GM10248 (cell line): Measurements from ENCODE around the gene USP17L17.
"Not testable (repeated sequence)": the region's sequence is repeated elsewhere in the genome, so short reads cannot be mapped to it uniquely, and the experiment has no call there.

ENCODE experiments used
- CTCF ChIA-PET: fragments of 300-600 bp; sonication (Branson Sonifier 250); formaldehyde crosslinking; extraction: SDS; loops from one replicate; lab custom pipeline; 2021; ENCODE audit warnings: antibody characterized with exemption; lab: Yijun Ruan, JAX
- POLR2A ChIA-PET: fragments of 350-650 bp; sonication (Branson Sonifier 250); formaldehyde crosslinking; extraction: SDS; loops from one replicate; lab custom pipeline; 2020; ENCODE audit warnings: antibody characterized with exemption; lab: Yijun Ruan, JAX
- DNase-seq: peaks from one replicate; pipeline ENCODE4 v3.0.0; 2012; ENCODE audit errors: extremely low spot score

The USP17L17 gene

GRCh38 chr4:9243579-9243978, at the start of gene USP17L17:
USP17L17 (plus strand) TSS chr4:9243879; CDS start chr4:9243879, 0 bp downstream.
- DNase-seq, POLR2A ChIA-PET, CTCF ChIA-PET: not testable (repeated sequence)

DNA sequence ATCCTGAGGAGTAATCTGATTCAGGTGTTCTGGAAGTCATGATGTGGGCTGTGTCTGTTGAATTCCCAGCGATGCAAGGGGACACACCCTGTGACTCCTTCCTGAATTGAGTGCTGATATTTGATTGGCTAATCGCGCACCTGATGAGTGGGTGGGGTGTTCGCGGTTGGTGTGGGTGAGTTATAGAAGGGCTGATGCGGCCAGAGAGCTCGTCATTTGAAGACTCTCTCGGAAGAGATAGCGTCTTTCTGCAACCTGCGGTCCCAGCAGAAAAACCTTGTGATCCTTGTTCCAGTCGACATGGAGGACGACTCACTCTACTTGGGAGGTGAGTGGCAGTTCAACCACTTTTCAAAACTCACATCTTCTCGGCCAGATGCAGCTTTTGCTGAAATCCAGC, 33.3 kb upstream of the USP17L17 start, which contains the start of gene USP17L10:
Gene USP17L10, plus strand, starts transcription at position 301 of the 400 bp plus-strand sequence. Its CDS starts 0 bp downstream, at position 301.
- POLR2A ChIA-PET, CTCF ChIA-PET, DNase-seq: not testable (repeated sequence)

DNA sequence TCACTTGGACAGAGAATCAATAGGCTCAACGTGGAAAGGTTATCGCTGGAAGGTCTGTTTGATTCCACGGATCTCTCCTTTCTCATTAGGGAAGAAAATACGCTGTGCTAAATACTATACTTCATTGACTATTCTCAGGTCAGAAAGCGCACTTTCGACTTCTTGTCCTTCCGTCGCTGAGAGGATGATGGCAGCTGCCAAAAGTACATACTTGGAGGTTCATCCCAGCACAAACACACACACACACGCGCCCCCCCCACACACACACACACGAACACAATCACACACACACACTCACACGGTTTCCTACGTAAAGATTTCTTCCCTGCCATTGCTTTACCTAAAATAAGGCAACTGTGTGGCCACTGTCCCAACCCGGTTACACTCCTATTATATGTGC, 29.0 kb upstream of the USP17L17 start:
- CTCF ChIA-PET, DNase-seq, POLR2A ChIA-PET: not testable (repeated sequence)

- DNase-seq, POLR2A ChIA-PET, CTCF ChIA-PET: not testable (repeated sequence)
Measured at GRCh38 chr4:9215105-9215504, 28.6 kb upstream of the USP17L17 start, which contains the start of gene USP17L11. USP17L11 (plus strand) TSS chr4:9215405; CDS start chr4:9215405, 0 bp downstream.

DNA sequence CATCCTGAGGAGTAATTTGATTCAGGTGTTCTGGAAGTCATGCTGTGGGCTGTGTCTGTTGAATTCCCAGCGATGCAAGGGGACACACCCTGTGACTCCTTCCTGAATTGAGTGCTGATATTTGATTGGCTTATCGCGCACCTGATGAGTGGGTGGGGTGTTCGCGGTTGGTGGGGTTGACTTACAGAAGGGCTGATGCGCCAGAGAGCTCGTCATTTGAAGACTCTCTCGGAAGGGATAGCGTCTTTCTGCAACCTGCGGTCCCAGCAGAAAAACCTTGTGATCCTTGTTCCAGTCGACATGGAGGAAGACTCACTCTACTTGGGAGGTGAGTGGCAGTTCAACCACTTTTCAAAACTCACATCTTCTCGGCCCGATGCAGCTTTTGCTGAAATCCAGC, 23.8 kb upstream of the USP17L17 start, which contains the start of gene USP17L12:
Gene USP17L12, plus strand, starts transcription at position 301 of the 400 bp plus-strand sequence. Its CDS starts 0 bp downstream, at position 301.
- POLR2A ChIA-PET, CTCF ChIA-PET, DNase-seq: not testable (repeated sequence)

DNA sequence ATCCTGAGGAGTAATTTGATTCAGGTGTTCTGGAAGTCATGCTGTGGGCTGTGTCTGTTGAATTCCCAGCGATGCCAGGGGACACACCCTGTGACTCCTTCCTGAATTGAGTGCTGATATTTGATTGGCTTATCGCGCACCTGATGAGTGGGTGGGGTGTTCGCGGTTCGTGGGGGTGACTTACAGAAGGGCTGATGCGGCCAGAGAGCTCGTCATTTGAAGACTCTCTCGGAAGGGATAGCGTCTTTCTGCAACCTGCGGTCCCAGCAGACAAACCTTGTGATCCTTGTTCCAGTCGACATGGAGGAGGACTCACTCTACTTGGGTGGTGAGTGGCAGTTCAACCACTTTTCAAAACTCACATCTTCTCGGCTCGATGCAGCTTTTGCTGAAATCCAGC, 19.1 kb upstream of the USP17L17 start, which contains the start of gene USP17L13:
Gene USP17L13, plus strand, starts transcription at position 301 of the 400 bp plus-strand sequence. Its CDS starts 0 bp downstream, at position 301.
- CTCF ChIA-PET, DNase-seq, POLR2A ChIA-PET: not testable (repeated sequence)

GRCh38 chr4:9230249-9230648, 13.4 kb upstream of the USP17L17 start:
- POLR2A ChIA-PET, DNase-seq, CTCF ChIA-PET: not testable (repeated sequence)

DNA sequence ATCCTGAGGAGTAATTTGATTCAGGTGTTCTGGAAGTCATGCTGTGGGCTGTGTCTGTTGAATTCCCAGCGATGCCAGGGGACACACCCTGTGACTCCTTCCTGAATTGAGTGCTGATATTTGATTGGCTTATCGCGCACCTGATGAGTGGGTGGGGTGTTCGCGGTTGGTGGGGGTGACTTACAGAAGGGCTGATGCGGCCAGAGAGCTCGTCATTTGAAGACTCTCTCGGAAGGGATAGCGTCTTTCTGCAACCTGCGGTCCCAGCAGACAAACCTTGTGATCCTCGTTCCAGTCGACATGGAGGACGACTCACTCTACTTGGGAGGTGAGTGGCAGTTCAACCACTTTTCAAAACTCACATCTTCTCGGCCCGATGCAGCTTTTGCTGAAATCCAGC, 9.6 kb upstream of the USP17L17 start, which contains the start of gene USP17L15:
Gene USP17L15, plus strand, starts transcription at position 301 of the 400 bp plus-strand sequence. Its CDS starts 0 bp downstream, at position 301.
- DNase-seq, POLR2A ChIA-PET, CTCF ChIA-PET: not testable (repeated sequence)

- CTCF ChIA-PET, POLR2A ChIA-PET, DNase-seq: not testable (repeated sequence)
Measured at GRCh38 chr4:9238461-9238860, 5.2 kb upstream of the USP17L17 start.

GRCh38 chr4:9247953-9248680, 4.4 kb downstream of the USP17L17 start, which contains the start of gene USP17L18:
USP17L18 (plus strand) TSS chr4:9248630; CDS start chr4:9248630, 0 bp downstream.
- POLR2A ChIA-PET, DNase-seq, CTCF ChIA-PET: not testable (repeated sequence)

DNA sequence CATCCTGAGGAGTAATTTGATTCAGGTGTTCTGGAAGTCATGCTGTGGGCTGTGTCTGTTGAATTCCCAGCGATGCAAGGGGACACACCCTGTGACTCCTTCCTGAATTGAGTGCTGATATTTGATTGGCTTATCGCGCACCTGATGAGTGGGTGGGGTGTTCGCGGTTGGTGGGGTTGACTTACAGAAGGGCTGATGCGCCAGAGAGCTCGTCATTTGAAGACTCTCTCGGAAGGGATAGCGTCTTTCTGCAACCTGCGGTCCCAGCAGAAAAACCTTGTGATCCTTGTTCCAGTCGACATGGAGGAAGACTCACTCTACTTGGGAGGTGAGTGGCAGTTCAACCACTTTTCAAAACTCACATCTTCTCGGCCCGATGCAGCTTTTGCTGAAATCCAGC, 9.4 kb downstream of the USP17L17 start, which contains the start of gene USP17L19:
Gene USP17L19, plus strand, starts transcription at position 301 of the 400 bp plus-strand sequence. Its CDS starts 0 bp downstream, at position 301.
- CTCF ChIA-PET, POLR2A ChIA-PET, DNase-seq: not testable (repeated sequence)

DNA sequence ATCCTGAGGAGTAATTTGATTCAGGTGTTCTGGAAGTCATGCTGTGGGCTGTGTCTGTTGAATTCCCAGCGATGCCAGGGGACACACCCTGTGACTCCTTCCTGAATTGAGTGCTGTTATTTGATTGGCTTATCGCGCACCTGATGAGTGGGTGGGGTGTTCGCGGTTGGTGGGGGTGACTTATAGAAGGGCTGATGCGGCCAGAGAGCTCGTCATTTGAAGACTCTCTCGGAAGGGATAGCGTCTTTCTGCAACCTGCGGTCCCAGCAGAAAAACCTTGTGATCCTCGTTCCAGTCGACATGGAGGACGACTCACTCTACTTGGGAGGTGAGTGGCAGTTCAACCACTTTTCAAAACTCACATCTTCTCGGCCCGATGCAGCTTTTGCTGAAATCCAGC, 14.1 kb downstream of the USP17L17 start, which contains the start of gene USP17L20:
Gene USP17L20, plus strand, starts transcription at position 301 of the 400 bp plus-strand sequence. Its CDS starts 0 bp downstream, at position 301.
- POLR2A ChIA-PET, DNase-seq, CTCF ChIA-PET: not testable (repeated sequence)

DNA sequence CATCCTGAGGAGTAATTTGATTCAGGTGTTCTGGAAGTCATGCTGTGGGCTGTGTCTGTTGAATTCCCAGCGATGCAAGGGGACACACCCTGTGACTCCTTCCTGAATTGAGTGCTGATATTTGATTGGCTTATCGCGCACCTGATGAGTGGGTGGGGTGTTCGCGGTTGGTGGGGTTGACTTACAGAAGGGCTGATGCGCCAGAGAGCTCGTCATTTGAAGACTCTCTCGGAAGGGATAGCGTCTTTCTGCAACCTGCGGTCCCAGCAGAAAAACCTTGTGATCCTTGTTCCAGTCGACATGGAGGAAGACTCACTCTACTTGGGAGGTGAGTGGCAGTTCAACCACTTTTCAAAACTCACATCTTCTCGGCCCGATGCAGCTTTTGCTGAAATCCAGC, 18.9 kb downstream of the USP17L17 start, which contains the start of gene USP17L21:
Gene USP17L21, plus strand, starts transcription at position 301 of the 400 bp plus-strand sequence. Its CDS starts 0 bp downstream, at position 301.
- POLR2A ChIA-PET, CTCF ChIA-PET, DNase-seq: not testable (repeated sequence)

DNA sequence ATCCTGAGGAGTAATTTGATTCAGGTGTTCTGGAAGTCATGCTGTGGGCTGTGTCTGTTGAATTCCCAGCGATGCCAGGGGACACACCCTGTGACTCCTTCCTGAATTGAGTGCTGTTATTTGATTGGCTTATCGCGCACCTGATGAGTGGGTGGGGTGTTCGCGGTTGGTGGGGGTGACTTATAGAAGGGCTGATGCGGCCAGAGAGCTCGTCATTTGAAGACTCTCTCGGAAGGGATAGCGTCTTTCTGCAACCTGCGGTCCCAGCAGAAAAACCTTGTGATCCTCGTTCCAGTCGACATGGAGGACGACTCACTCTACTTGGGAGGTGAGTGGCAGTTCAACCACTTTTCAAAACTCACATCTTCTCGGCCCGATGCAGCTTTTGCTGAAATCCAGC, 23.6 kb downstream of the USP17L17 start, which contains the start of gene USP17L22:
Gene USP17L22, plus strand, starts transcription at position 301 of the 400 bp plus-strand sequence. Its CDS starts 0 bp downstream, at position 301.
- CTCF ChIA-PET, DNase-seq, POLR2A ChIA-PET: not testable (repeated sequence)

- CTCF ChIA-PET, DNase-seq, POLR2A ChIA-PET: not testable (repeated sequence)
Measured at GRCh38 chr4:9271719-9272118, 28.0 kb downstream of the USP17L17 start.
